ENCODE data around the gene IL9.

DNA sequence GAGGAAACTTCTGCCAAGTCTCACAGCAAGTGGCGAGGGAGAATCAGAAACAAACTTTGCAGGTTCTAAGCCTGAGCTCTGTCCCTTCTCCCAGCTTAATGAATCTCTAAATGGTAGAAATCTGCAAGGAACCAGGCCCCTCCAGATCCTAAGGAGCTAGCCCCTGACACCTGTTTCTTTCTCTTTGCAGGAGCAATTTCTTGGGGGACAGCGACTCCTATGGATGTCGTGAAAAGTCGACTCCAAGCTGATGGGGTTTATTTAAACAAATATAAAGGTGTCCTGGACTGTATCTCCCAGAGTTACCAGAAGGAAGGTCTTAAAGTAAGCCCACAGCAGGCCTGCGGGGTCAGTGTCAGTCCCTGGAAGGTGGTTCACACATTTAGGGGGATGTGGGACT lies 21.8 kb downstream of the IL9 start:
- TF ChIP-seq, protein P1, sequence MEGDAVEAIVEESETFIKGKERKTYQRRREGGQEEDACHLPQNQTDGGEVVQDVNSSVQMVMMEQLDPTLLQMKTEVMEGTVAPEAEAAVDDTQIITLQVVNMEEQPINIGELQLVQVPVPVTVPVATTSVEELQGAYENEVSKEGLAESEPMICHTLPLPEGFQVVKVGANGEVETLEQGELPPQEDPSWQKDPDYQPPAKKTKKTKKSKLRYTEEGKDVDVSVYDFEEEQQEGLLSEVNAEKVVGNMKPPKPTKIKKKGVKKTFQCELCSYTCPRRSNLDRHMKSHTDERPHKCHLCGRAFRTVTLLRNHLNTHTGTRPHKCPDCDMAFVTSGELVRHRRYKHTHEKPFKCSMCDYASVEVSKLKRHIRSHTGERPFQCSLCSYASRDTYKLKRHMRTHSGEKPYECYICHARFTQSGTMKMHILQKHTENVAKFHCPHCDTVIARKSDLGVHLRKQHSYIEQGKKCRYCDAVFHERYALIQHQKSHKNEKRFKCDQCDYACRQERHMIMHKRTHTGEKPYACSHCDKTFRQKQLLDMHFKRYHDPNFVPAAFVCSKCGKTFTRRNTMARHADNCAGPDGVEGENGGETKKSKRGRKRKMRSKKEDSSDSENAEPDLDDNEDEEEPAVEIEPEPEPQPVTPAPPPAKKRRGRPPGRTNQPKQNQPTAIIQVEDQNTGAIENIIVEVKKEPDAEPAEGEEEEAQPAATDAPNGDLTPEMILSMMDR (IDR thresholded peaks at IDR 0.05 in 2 of 3, conservative IDR thresholded peaks at IDR 0.05 in 1 of 3; ENCODE audit: control insufficient read depth in 2 of 3, extremely low read depth in 1 of 3, insufficient read depth in 1 of 3, low read depth in 3 of 3, low read length in 3 of 3): no peak
- TF ChIP-seq CREM (IDR thresholded peaks at IDR 0.05; ENCODE audit: low read depth) (no peak), HDAC6 (IDR thresholded peaks at IDR 0.05; ENCODE audit: unreplicated experiment) (no peak), NFYA (IDR thresholded peaks at IDR 0.05; ENCODE audit: borderline replicate concordance, low read depth, low read length) (no peak), POLR2AphosphoS5 (IDR thresholded peaks at IDR 0.05; ENCODE audit: low read length) (no peak), EP300 (IDR thresholded peaks at IDR 0.05; ENCODE audit: borderline replicate concordance in 1 of 2, control insufficient read depth in 1 of 2, low read depth in 2 of 2, low read length in 2 of 2) (no peak), EZH2 (IDR thresholded peaks at IDR 0.05; ENCODE audit: borderline replicate concordance, control insufficient read depth, low read depth, low read length) (no peak), HCFC1 (IDR thresholded peaks at IDR 0.05; ENCODE audit: low read length) (no peak), CHD2 (IDR thresholded peaks at IDR 0.05; ENCODE audit: borderline replicate concordance, low read depth, low read length) (no peak)
- TF ChIP-seq, protein P2, sequence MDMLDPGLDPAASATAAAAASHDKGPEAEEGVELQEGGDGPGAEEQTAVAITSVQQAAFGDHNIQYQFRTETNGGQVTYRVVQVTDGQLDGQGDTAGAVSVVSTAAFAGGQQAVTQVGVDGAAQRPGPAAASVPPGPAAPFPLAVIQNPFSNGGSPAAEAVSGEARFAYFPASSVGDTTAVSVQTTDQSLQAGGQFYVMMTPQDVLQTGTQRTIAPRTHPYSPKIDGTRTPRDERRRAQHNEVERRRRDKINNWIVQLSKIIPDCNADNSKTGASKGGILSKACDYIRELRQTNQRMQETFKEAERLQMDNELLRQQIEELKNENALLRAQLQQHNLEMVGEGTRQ (IDR thresholded peaks at IDR 0.05; ENCODE audit: borderline replicate concordance, low read depth, low read length): no peak
